ENCODE measurements around the gene WNT4.

DNA sequence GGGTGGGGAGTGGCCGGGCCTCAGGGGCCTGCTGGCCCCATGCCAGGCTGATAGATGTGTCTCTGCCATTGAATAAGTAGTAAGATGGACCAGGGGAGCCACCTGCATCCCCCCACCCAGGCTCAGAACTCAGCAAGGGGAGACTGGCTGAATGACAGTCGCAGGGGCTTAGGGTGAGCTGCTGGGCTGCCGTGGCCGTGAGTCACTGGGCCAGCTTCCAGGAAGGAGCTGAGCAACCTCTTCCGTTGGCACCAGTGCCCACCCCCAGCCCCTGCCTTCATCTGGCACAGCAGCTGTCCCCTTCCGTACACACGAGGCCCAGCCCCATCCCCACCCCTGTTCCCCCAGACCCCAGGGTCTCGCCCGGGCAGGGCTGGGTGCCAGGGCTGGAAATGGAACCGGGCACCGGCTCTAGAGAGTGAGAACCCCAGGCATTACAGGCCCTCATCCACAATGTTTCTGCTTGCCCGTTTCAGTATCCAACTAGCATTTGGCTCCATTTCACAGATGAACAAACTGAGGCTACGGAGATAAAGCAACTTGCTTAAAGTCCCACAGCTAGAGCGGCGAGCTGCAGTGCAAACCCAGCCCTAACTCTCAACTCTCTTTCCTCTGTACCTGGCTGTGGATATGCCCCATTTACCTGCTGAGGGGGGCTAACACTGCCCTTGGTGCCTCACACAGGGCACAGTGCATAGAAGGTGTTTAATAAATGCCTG lies 10.2 kb downstream of the WNT4 start:
- TF ChIP-seq SUZ12 (IDR thresholded peaks at IDR 0.05) (no peak), ELF4 (IDR thresholded peaks at IDR 0.05) (no peak), NFRKB (IDR thresholded peaks at IDR 0.05) (no peak), ZNF384 (IDR thresholded peaks at IDR 0.05) (no peak), BHLHE40 (IDR thresholded peaks at IDR 0.05; ENCODE audit: borderline replicate concordance) (no peak), ARNT (IDR thresholded peaks at IDR 0.05) (no peak)

Data from HEK293T (cell line).